ENCODE data around the gene CCDC61.

Gene CCDC61

GRCh38 chr19:45995715-45996385, 583 bp downstream of the CCDC61 start:
- peak overlapping the region; percentile 64; the same call in 1 of the 2 replicates for H3K27ac ChIP-seq
- TF ChIP-seq, protein P1, sequence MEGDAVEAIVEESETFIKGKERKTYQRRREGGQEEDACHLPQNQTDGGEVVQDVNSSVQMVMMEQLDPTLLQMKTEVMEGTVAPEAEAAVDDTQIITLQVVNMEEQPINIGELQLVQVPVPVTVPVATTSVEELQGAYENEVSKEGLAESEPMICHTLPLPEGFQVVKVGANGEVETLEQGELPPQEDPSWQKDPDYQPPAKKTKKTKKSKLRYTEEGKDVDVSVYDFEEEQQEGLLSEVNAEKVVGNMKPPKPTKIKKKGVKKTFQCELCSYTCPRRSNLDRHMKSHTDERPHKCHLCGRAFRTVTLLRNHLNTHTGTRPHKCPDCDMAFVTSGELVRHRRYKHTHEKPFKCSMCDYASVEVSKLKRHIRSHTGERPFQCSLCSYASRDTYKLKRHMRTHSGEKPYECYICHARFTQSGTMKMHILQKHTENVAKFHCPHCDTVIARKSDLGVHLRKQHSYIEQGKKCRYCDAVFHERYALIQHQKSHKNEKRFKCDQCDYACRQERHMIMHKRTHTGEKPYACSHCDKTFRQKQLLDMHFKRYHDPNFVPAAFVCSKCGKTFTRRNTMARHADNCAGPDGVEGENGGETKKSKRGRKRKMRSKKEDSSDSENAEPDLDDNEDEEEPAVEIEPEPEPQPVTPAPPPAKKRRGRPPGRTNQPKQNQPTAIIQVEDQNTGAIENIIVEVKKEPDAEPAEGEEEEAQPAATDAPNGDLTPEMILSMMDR (conservative IDR thresholded peaks at IDR 0.05) = no peak

- no peak overlapping the region for H3K27ac ChIP-seq
- TF ChIP-seq, protein P1 (conservative IDR thresholded peaks at IDR 0.05) = no peak
Measured at GRCh38 chr19:45996933-45997332, 1.7 kb downstream of the CCDC61 start.

DNA sequence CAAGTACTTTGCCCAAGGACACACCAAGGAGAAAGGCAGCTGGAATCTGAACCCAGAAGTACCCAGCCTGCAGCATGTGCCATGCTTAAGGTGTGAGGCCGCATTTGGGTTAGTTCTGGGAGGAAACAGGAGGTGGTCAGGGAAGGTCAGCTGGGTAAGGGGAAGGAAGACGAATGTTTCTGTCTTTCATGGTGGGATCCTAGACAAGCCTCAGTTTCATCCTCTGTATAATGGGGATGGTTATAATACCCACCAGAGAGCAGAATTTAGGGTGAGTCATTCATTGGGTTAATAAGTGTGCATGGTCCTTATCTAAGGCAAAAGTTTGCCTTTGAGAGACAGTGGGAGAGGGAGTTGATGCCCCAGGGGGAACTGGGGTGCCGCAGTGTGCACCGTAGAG, 3.6 kb downstream of the CCDC61 start:
- TF ChIP-seq, protein P1 (conservative IDR thresholded peaks at IDR 0.05) = no peak
- no peak overlapping the region for H3K27ac ChIP-seq

DNA sequence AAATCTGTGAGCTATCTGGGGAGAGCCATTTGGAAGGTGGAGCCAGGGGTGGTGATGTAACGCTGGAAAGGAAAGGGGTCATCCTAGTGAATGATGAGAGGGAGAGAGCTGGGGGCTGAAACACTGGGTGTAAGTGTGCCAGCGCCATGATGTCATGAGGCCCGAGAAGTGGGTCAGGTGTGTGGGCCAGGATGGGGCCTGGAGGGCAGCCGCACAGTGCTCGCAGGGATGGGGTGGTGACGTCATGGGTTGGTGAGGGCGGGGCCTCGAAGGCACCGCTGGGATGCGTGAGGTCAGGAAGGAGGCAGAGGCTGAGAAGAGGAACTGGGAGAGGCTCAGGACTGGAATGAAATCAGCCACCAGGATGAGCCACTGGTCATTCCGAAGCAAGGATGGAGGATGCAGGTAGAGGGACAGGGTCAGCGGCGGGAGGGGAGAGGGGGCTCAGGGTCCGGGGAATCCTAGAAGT, 4.4 kb downstream of the CCDC61 start:
- no peak overlapping the region for H3K27ac ChIP-seq
- TF ChIP-seq, protein P1 (conservative IDR thresholded peaks at IDR 0.05) = no peak

- H3K27ac ChIP-seq = no peak overlapping the region
- TF ChIP-seq, protein P1 (conservative IDR thresholded peaks at IDR 0.05) = no peak
Measured at GRCh38 chr19:46000491-46001246, 5.4 kb downstream of the CCDC61 start.

GRCh38 chr19:46002678-46003275, 7.5 kb downstream of the CCDC61 start:
- TF ChIP-seq, protein P1 (conservative IDR thresholded peaks at IDR 0.05) = no peak
- H3K27ac ChIP-seq = no peak overlapping the region

DNA sequence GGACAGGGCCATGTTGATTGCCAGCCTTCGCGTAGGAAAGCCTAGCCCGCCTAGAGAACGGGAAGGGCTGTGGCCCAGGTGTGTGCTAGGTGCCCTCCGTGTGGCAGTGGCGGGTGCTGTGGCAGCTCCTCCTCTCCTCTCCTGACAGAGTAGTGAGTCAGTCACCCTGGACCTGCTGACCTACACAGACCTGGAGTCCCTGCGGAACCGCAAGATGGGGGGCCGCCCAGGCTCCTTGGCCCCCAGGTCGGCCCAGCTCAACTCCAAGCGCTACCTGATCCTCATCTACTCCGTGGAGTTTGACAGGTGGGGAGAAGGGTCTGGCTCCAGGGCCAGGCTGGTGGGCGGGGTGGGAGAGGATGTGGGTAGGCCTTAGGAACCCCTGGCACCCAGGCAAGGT, 11.1 kb downstream of the CCDC61 start:
- TF ChIP-seq, protein P1 (conservative IDR thresholded peaks at IDR 0.05) = no peak
- H3K27ac ChIP-seq = no peak overlapping the region

Measured in VCaP (cell line).